HG03558 (cell line): Measurements from ENCODE around the gene GHRH.

ENCODE experiments used
- ATAC-seq: cut with Tn5 transposase; IDR thresholded peaks from one replicate; pipeline ENCODE4 v1.9.1; 2021; ENCODE audit warnings: moderate number of reproducible peaks; ENCODE audit not compliant: unreplicated experiment; ENCODE audit errors: extremely low read depth

The GHRH gene, protein sequence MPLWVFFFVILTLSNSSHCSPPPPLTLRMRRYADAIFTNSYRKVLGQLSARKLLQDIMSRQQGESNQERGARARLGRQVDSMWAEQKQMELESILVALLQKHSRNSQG

DNA sequence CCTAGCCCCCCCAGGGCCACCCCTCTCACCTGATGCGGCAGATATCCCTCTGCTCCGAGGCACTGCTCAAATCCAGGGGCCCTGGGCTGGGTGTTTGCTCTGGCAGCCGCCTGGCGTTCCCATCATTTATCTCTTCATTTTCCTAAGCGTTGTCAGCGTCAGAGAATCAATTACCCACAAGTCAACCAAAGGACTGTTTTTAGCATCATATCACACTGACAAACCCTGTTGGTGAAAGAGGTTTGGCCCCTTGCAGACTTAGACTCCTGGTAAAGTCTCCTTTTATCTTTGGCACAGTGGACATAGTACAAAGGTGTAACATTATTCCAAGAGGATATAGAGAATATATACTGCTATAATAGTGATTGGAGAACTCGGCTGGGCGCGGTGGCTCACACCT, at the start of gene GHRH:
Gene GHRH (minus strand): TSS at position 101 of the 400 bp plus-strand sequence. CDS start 4,925 bp downstream, outside the sequence.
- ATAC-seq: no peak

DNA sequence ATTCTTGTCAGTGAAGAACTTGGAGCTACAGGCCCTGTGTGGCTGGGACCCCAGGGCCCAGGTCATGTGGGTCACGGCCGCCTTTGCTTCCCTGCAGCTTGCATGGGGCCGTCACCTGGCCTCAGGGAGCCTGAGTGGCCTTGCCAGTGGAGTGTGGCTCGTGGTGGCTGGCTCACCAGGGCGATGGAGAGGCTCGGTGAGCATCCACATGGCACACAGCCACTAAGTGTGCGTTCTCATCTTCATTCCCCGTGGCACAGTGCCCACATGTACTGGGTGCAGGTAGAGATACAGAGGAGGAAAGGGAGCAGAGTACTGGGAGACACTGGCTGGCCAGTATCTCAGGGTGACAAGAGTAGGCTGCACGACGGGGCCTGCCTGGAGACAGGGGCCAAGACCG, 49.3 kb upstream of the GHRH start:
- no peak for ATAC-seq

DNA sequence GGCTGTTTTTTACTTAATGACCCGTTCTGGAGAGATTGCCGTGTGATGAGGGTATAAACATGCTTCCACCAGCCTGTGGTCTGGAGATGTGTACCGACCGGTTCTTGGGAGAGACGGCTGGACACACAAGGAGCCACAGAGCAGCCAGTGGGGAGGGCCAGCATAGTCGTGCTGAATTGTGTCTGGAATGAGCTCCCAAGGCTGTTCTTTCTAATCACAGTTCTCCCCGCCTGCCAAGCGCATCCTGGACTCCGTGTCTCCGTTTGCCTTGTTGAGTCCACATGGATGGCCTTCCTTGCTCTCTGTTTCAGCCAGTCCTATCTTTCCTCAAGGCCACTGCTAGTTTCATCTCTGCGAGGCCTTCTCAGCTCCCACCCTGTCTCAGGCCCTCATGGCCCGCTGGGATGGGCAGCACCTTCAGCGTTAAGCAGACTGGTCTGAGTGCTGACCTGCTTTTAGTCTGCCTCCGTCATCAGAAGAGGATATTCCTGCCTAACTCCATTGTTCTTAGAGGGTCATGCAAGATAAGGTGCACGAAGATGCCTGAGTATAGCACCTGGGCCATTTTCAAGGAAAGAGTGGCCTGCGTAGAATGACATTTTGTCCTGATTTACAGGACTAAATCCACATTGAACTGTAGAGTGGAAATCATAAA, 48.4 kb upstream of the GHRH start:
- no peak for ATAC-seq

DNA sequence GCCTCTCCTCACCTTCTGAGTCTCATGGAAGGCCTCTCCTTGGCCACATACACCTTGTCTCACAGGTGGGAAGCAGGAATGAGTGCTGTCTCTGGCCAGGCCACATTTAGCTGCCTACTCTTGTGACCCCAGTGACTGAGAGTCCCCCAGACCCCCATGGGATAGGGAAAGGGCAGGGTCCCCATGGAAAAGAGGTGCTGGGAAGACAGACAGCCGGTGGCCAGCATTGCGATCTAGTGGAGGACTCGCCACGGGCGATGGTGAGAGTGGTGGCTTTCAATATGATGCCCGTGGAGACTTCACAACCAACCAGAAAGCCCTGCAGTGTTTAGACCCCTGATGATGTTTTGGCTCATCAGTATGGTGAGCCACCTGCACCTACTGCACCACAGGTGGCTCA, 47.7 kb upstream of the GHRH start:
- no peak for ATAC-seq

DNA sequence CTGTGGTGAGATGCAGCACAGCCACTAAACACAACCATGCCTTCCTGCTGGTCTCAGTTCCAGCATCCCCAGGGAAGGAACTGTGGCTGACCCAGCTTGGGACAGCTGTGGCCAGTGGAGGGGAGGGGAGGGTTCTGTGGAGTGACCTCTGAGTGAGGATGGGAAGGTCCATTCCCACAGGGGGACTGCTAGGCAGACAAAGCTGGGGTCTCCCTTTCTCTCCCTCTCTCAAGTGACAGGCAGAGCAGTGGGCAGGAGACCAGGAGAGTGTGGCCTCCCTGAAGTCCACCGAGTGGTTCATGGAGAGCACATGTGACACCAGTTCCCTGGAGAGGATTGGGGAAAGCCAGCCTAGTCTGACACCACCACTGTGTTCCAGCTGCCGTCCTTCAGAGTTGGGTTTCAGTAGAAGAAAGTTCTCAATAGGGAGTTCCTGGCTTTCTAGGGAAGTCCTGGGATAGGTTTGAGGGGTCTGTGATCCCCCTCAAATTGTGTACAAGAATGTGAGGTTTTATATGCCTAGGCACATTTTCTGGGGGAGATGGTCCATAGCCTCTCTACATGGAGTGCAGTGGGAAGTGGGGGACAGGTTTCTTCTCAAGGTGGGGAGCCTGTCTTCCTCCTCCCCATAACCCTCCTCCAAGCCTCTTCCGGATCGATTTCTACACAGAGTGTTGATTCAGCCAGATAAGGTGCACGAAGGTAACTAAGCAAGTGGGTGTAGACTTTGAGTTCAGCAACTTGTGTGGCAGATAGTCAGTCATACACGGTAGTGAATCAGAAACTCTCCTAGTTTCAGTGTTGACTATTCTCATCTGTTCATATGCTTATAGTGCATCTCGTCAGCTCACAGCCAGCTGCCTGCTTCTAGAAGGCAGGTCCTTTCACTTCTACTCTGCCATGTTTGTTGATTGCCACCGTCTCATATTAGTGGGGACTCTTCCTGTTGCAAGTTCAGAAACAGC, 46.8 kb upstream of the GHRH start:
- no peak for ATAC-seq

DNA sequence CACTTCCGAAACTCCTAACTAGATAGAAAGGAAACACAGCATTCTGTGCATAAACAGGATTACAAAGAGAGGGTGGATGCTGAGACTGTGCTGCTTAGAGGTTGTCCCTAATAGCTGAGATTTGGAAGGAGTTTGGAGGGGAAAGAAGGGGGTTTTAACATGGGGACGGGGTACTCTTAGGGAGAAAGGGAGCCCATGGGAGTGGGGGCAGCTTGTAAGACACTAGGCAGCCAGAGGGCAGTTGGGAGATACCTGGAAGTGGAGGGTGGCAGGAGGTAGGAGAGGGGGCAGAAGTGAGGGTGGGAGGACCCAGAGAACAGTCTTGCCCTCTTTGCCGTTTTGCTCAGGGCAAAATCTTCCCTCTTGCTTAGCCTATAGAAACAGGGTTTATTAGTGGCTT, 44.2 kb upstream of the GHRH start:
- no peak for ATAC-seq

DNA sequence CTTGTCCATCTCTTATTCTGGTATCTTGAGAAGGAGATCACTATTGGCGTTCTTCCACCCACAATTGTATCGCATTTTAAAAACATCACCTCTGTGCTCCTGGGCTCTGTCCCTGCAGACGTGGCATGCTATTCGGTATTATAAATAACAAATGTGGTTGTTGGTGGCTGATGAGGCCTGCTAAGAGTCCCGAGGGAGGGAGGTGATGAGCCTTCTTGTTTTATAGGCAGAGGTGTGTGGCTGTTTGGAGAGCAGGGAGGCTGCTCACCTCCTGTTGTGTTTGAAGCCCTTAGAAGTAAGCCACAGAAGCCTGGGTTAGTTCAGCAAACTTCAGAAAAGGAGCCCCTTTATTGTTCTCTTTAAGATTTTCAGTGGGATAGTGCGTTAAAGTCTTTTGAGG, 43.5 kb upstream of the GHRH start:
- no peak for ATAC-seq

DNA sequence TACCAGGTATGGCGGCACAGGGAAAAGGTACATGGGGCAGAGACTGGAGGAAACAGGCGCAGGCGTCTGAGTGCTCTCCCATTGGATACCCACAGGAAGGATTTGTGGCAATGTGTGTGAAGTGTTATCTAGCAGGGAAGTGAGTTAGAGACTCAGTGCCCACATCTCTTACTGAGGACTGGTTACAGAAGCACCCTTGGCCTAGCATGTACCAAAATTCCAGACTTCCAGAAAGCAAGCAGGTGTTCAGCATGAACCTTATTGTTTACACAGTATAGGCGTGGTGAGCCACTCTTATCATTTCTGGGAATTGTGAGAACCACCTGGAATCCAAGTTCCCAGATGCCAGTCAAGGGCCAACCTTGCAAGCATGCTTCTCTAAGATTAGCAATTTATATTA, 42.0 kb upstream of the GHRH start:
- no peak for ATAC-seq

DNA sequence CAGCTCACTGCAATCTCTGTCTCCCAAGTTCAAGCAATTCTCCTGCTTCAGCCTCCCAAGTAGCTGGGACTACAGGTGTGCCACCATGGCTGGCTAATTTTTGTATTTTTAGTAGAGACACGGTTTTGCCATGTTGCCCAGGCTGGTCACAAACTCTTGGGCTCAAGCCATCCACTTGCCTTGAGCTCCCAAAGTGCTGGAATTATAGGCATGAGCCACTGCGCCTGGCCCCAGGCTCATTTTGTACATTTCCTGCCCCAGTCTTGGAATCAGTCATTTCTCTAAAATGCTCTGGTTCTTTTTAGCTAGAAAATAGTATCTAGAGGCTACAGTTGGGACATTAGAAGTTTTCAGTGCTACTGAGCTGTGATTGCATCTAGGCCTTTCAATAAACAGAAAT, 41.4 kb upstream of the GHRH start:
- ATAC-seq: no peak

DNA sequence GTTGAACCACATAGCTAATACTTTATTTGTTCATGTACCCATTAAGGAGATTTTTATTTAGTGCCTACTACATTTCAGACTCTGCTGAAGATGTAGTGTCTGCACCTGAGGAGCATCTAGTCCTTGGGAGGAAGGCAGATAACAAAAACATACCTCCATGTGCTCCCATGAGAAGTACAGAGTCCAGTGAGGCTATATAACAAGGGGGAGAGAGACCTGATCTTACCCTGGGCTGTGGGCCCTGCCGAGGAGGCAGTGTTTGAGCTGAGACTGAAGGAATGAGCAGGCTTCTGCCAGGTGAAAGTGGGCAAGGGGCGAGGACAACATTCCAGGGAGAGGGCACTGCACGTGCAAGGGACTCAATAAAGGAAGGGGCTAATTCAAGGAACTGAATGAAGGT, 39.9 kb upstream of the GHRH start:
- no peak for ATAC-seq

DNA sequence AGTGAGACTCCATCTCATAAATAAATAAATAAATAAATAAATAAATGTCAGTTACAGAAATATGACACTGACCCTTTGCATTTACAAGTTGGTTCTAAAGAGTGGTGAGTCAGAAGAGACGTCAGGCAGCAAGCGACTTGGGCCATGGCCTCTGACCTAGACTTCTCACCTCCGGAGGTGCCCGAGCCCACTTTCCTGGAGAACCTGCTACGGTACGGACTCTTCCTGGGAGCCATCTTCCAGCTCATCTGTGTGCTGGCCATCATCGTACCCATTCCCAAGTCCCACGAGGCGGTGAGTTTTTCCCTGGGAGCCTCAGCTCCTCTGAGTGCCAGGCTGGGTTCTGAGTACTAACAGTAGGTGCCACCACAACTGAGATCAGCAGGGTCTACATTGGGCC, 39.5 kb upstream of the GHRH start:
- no peak for ATAC-seq

DNA sequence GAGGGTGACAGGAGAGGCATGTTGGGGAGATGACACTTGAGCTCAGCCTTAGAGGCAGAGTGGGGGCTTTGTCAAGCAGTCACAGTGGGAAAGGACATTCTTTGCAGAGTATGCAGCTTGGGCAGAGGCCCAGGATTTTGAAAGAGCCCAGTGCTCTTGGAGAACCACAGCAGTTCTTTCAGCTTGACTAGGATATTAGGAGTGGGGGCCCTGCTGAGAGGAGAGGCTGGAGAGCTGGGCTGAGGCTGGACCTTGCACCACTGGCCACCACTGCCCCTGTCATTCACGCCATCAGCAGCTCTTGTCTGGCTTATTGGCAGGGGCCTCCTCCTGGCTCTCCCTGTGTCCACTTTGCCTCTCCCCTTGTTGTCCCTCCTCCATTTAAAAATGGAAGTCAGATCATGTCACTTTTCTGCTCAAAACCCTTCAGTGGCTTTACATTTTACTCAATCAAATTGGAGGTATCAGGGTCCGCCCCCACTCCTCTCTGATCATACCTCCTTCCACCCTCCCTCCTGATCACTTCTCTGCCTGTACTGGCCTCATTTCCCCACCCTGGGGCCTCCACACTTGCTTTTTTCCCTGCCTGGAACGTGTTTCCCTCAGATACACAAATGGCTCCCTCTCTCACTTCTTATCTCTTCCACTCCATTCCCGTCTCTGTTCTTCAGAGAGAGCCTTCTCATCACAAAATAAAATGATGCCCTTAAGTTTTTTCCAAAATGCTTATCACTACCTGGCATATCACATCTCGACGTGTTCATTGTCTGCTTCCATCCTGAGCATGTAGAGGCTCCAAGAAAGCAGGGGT, 38.3 kb upstream of the GHRH start:
- ATAC-seq: no peak

DNA sequence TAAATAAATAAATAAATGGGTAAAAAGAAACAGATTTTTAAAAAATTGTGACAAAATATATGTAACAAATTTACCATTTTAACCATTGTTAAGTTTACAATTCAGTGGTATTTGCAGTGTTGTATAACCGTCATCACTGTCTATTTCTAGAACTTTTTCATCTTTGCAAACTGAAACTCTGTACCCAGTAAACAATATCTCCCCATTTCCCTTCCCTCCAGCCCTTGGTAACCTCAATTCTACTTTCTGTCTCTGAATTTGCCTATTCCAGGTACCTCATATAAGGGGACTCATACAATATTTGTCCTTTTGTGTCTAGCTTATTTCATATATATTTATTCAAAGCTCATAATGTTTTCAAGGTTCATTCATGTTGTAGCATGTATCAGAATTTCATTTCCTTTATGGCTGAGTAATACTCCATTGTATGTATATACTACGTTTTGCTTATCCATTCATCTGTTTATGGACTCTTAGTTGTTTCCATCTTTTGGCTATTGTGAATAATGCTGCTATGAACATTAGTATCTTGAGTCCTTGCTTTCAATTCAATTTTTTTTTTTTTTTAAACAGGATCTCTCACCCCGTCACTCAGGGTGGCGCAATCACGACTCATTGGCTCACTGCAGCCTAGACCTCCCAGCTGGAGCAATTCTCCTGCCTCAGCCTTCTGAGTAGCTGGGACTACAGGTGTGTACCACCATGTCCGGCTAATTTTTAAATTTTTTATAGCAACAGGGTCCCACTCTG, 36.8 kb upstream of the GHRH start:
- no peak for ATAC-seq

DNA sequence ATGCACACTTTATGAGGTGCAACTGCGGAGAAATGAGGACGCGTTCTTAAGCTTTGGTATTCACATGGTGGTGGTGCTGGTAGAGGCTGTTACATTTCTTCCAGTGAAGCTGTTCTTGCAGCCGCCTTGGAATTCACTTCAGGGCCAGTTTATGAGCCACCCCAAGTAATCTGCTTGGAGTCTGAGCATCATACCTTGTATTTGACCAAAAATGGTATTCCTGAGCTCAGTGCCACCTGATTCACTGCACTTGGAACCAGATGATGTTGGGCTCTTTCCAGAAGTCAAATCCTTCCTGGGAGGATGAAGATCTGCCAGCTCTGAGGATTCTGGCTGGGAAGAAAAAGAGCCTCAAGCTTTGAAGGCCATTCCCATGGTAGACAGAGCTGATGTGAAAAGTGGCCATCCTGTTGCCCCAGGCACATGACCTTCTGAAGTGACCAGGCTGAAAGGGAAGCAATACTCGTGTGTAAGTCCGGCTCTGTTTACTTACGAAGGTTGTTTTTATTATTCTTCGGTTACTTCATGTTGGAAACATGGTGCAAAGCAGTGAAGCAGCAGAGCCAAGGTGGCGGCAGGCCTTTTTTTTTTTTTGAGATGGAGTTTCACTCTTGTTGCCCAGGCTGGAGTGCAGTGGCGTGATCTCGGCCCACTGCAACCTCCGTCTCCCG, 35.6 kb upstream of the GHRH start:
- no peak for ATAC-seq

DNA sequence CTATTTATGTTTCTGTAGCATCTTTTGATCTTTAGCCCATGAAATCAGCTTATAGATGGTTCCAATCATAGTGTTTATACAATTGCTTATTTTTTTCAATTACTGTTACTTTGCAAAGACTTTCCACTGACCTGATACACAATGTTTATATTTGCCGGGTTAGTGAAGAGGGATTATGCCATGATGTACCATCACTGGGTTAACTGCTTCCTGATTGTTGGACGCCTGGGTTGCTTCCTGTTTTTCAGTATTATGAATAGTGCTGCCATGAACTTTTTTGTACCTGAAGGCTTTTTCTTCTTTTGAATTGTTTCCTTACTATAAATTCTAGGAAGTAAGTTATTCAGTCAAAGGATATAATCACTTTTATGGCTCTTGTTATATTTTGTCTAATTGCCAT, 34.8 kb upstream of the GHRH start:
- ATAC-seq: no peak

DNA sequence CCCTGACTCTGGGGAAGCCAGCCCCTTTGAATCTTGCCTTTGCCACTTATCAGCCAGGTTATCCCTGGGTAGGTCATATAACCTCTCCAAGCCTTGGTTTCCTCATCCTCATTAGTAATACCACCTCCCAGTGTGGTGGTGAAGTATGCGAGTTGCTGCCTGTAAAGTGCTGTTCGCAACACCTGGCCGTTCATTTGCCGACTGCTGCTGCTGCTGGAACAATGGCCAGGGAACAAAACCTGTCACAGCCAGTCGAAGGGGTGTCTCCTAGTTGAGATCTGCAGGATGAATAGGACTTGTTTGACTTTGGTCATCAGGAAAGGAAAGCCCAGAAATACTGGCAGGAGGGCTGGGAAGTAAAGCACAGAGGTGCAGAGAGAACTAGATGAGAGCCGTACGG, 34.0 kb upstream of the GHRH start:
- no peak for ATAC-seq

DNA sequence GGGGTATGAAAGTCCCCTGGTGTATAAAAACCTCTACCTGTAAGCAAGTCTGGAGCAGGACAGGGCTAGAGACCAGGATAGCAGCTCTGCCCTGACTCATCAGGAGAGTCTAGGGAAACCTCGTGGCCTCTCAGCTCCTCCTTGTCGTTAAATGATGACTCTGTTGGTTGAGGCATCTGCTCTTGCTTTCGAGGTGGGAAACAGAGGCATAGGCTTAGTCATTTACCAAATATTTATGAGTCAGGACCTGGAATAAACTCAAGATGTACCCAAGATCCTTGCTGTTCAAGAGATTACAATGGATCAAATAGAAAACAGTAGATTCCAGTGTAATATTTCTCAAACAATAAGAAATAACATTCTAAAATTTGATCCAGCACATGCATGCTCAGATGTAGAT, 33.4 kb upstream of the GHRH start:
- no peak for ATAC-seq

DNA sequence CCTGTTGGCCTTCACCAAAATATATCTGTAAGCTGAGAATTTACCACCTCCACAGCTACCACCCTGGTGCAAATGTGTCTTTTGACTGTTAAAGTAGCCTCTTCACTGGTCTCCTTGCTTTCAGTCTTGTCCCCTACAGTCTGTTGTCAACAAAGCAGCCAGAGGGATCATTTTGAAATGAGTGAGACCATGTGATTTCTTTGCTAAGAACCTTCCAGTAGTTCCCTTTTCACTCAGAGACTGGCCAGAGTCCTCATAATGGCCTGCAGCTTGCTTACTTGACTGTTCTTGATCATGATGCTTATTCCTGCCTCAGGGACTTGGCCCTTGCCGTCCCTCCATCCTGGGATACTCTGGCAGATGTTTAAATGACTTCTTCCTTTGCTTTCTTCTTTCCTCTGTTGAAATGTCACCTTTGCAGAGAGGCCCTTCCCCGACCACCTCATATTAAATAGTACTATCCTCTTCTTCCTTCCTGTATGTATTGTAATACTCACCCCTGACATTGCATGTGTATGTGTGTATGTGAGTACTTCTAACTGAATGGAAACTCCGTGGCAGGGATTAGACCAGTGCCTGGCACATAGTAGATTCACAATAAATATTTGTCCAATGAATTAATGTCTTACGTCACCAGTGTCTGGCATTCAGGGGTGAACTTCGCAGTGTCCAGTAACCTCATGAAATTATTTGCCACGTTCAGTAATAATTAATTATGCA, 32.8 kb upstream of the GHRH start:
- ATAC-seq: no peak
